Stimulated activated CD4-positive, alpha-beta T cell treated with anti-CD3 and anti-CD28 coated beads, TNF-alpha, amount 100 ng/mL, for 4 hours (primary cell): Measurements from ENCODE around the gene ZNF607.
"Not testable (repeated sequence)": the region's sequence is repeated elsewhere in the genome, so short reads cannot be mapped to it uniquely, and the experiment has no call there.

Source experiments
- DNase-seq, 3 experiments: peaks; one replicate each; pipeline ENCODE4 v3.0.0-alpha.2; 2020; ENCODE audit warnings: low read depth in 3 of 3

ZNF607 gene

DNA sequence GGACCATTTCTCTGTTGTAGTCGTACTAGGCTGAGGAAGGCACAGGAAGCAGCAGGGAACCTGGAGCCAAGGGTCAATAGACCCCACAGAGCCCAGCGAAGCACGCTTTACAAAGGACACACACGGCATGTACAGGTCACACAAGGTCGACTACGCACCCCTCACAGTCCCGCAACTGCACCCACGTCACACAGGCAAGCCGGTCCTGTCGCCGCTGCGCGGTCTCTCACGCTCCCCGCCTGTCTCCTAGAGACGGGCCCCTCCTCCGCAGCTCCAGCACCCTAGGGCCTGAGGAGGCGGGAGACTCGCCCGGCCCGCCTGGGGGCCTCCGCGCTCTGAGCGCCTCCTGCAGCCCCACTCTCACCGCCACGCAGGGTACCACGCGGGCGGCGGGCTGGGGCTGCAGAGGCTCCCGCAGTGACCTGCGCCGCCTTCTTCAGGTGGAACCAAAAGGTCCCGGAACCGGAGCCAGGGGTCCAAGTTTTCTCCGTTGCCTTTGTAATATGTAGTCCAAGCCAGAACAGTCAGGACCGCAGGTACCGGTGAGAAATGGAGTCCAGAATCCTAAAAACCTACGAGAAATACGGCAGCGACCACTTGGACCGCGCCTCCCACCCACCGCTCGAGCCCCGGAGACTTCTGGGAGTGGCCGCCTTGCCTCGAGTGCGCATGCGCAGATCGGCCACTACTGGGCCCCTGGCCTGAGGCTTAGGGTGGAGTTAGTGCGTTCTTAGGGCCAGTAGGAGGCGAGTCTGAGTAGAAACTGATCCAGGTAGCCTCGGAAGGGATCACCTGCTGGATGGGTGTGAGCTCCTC lies at the start of gene ZNF607:
TSS of gene ZNF607 (minus strand) at position 651 of the 816 bp plus-strand sequence. CDS start 8,143 bp downstream, outside the sequence.
- DNase-seq = peak; percentile 68 to 76 (median 69)

DNA sequence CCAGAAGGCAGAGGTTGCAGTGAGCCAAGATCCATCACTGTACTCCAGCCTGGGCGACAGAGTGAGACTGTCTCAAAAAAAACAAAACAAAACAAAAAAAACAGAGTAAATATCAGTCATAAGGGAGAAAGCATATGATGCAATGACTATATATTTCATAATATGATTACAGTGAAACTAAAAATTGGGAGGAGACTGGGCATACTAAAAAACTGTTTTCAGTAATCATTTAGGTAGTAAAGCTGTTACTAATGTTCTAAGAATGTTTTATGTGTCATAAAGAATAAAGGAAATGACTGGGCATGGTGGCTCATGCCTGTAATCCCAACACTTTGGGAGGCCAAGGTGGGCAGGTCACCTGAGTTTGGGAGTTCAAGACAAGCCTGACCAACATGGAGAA lies 43.9 kb upstream of the ZNF607 start:
- DNase-seq = no peak

DNA sequence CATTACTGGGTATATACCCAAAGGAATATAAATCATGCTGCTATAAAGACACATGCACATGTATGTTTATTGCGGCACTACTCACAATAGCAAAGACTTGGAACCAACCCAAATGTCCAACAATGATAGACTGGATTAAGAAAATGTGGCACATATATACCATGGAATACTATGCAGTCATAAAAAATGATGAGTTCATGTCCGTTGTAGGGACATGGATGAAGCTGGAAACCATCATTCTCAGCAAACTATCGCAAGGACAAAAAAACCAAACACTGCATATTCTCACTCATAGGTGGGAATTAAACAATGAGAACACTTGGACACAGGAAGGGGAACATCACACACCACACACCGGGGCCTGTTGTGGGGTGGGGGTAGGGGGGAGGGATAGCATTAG lies 38.1 kb upstream of the ZNF607 start:
- not testable (repeated sequence) for DNase-seq

DNA sequence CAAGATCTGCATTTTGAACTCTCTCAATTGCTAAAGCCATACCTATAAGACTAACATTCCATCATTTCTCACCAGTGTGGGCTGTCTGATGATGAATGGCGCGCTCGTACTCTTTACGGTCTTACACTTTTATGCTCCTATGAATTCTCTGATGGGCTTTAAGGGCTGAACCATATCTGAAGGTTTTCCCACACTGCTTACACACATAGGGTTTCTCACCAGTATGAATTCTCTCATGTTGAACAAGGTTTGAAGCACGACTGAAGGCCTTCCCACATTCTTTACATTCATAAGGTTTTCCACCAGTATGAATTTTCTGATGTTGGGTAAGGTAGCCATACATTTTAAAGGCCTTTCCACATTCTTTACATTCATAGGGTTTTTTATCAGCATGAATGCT lies 18.8 kb upstream of the ZNF607 start:
- DNase-seq = no peak

DNA sequence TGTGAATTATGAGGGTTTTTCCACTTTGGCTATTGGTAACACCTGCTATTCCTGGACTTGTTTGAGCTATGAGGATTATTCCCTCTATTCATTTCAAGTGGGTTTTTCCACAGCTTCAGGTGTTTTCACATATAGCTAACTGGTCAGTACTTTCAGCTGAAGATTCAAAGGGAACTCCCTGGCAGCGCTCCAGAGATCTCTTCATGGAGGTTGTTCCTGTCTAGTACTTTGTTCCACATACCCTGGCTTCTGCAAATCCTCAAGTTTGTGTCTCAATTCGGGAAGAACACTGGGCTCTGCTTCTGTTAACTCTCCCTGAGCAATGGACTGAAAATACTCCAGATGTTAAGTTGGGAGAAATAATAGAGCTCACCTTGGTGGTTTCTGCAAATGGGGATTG lies 5.6 kb upstream of the ZNF607 start:
- no peak for DNase-seq

DNA sequence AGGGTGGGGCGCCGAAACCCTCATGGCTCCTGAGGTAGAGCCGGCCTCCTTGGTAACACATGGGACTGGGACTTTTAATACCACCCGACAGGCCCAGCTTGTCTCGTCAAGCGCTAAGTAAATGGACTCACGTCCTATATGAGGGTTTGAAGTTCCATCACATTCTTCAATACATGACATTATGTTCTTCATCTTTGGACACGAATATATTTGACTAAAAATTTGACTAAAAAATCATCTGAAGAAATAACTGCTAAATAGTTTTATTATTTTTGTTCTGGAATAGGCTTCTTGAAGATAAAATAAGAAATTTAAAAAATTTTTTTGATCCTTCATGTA lies 335 bp upstream of the ZNF607 start:
- no peak for DNase-seq

DNA sequence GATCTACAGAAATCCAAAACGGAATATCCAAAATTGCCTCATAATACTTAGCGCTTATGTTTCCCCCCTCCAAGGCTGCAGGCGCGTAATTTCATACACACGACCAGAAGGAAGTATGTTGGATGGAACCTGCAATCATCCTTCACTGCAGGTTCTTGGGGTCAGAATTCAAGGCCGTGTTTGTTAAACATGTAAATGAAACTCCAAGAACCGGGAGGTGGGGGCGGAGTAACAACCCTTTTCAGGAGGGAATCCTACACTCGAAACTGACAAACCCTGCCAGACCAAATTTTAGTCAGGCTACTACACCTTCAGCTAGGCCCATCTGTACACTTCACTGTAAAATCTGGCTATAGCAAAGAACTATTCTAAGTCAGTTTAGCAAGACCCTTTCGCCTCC lies 1.3 kb downstream of the ZNF607 start:
- DNase-seq = no peak

DNA sequence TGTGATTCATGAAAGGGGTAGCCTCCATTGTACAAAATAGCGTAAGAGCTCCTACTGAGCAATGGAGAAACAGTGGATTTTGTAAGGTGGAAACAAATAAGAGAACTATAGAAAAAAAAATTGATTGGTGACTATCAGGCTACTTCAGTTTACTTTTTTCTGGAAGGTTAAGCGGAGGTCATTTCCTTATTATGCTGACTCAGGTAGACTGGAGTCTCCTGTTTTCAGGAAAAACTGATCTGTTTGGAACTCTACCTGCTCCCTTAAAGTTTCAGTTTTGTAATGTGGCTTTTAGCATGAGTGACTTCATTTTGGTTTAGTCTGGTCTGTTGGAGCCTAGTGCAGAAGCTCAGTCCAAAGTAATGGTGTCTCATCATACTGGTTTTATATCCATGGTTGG lies 3.4 kb downstream of the ZNF607 start:
- DNase-seq = no peak

DNA sequence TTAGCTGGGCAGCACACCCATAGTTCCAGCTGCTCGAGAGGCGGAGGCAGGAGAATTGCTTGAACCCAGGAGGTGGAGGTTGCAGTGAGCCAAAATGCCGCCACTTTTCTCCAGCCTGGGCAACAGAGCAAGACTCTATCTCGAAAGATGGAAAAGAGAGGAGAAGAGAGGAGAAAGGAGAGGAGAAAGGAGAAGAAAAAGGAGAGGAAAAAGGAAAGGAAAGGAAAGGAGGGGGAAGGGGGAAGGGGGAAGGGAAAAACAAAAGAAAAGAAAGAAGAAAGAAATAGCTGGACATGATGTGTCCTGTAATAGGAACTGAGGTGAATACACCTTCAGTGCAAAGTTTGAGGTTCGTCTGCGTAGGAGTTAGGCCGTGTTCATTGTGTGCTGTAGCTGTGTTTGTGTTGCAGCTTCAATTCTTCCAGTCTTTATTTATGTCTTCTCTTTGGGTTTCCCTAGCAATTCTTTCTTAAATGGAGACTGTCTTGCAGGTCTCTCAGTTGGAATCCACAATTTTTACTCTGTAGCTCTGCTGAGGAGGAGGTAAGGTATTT lies 13.4 kb downstream of the ZNF607 start:
- no peak for DNase-seq

DNA sequence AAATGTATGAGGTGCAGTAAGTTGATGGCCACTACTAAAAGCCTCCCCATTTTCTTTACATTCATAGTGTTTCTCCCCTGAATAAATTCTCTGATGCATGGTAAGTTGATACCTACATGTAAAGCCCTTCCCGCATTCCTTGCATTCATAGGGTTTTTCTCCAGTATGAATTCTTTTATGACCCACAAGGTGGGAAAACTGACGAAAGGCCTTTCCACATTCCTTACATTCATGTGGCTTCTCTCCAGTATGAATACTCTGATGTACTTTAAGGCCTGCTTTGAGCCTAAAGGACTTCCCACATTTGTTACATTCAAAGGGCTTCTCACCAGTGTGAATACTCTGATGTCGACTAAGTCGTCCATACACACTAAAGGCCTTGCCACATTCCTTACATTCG lies 20.5 kb downstream of the ZNF607 start:
- no peak for DNase-seq

DNA sequence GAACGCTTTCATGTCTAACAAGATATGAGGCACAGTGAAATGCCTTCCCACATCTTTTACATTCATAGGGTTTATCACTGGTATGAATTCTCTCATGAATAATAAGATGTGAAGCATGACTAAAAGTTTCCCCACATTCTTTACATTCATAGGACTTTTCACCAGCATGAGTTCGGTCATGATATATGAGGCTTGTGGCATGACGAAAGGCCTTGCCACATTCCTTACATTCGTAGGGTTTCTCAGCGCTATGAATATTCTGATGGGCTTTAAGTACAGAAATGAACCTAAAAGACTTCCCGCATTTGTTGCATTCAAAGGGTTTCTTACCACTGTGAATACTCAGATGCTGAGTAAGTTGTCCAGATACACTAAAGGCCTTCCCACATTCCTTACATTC lies 21.3 kb downstream of the ZNF607 start:
- no peak for DNase-seq

DNA sequence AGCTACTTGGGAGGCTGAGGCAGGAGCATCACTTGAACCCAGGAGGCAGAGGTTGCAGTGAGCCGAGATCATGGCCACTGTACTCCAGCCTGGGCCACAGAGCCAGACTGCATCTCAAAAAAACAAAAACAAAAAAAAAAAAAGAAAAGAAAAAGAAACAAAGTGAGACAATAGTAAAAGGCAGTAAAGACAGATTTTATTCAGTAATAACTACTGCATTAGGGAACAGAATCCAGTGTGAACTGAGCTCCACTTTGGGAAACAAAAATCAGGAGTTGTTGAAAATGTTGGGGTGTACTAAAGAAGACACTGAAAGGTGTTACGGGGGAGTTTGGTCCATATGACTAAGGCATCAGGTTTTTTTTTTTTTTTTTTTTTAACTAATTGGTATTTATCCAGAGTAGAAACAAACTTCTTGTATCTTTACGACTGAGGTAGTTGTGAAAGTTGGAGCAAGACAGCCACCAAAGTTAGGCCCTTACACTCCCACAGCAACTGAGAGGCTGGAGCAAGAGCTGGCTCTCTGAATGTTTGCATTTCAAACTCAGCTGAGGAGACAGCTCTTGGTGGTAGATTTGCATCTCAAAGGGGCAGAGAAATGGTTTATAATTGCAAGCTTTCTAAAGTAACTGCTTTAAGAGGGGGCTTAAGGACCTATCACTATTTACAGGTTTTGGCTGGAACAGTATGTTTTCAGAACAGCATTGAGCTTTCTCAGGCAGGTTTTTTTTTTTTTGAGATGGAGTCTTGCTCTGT lies 24.2 kb downstream of the ZNF607 start:
- no peak for DNase-seq

DNA sequence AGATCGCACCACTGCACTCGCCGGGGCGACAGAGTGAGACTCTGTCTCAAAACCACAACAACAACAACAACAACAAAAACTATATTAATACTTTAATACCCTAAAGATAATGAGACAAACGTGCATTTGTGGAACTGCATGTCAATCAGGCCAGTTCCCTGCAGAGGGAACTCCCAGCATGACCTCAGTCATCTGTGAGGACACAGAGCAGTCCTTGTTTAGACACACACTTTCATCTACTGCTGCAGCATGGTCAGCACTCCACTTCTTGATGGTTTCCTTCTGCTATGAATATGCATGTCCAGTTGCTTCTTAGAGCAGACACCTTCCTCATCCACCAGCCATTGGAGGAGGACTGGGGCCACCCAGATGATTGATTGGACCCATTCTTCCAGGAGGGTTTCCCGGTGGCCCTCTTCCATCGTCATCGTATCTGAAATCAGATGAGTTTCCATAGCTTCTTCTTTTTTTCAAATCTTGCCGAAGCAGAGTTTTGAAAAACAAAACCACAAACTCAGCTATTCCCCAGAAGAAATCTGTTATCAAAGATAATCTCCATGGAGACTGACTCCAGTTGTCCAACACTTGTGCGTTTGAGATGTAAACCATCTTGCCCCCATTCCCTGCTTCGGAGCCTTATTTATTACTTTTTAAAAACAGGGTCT lies 26.5 kb downstream of the ZNF607 start:
- DNase-seq = no peak

DNA sequence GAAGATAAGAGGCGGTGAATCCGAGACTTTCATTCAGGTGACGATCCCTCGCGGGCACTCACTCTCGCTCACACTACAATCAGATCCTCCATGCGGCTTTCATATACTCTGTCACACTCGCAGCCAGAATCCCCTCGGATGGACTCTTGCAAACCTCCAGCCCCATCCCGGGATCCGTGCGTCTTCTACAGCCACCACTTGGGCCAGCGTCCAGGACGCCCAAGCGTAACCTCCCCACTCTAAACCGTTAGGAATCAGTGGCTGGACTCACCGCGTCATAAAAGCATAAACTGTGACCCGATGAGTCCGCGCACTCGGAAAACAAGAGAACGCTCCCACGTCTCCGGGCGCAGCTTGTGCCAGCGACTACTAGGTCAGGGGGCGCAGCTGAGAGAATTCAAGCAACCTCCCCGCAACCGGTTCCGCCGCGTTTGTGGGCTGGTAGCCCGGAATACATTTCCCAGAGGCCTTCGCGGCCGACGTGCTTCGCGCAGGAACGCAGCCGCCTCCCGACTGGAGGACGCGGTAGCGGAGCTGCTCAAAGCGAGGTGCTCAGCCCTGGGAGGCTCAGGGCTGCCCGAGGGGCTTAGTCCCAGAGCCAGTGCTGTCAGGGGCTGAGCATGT lies 27.6 kb downstream of the ZNF607 start:
- DNase-seq = peak; percentile 52 to 75 (median 61)

DNA sequence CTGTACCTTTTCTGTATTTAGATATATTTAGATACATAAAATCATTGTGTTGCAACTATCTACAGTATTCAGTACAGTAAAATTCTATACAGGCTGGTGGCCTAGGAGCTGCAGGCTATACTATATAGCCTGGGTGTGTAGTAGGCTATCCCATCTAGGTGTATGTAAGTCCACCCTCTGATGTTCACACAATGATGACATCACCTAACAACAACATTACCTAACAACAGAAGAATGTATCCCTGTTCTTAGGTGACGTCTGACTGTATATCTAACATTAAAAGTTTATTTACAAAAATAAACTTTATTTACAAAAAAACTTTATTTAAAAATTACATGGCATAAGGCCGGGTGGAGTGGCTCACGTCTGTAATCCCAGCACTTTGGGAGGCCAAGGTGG lies 36.0 kb downstream of the ZNF607 start:
- no peak for DNase-seq

DNA sequence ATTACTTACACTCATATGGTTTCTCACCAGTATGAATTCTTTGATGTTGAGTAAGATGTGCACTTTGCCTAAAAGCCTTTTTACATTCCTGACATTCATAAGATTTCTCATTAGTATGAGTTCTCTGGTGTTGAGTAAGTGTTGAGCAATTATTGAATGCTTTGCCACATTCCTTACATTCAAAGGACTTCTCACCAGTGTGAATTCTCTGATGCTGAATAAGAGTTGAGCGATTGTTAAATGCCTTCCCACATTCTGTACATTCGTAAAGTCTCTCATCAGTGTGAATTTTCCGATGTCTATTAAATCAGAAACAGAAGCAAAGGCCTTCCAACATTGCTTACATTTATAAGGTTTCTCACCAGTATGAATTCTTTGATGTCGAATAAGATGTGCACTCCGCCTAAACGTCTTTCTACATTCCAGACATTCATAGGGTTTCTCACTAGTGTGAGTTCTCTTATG lies 50.1 kb downstream of the ZNF607 start:
- no peak for DNase-seq

DNA sequence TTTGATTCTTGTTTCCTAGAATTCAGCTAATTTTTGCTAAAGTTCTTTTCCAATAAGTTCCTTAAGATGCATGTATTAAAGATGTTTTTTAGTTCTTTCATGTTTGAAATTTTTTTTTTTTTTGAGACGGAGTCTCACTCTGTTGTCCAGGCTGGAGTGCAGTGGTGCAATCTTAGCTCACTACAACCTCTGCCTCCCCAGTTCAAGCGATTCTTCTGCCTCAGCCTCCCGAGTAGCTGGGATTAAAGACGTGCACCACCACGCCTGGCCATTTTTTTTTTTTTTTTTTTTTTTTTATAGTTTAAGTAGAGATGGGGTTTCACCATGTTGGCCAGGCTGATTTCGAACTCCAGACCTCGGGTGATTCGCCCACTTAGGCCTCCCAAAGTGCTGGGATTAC lies 62.4 kb downstream of the ZNF607 start:
- not testable (repeated sequence) for DNase-seq

DNA sequence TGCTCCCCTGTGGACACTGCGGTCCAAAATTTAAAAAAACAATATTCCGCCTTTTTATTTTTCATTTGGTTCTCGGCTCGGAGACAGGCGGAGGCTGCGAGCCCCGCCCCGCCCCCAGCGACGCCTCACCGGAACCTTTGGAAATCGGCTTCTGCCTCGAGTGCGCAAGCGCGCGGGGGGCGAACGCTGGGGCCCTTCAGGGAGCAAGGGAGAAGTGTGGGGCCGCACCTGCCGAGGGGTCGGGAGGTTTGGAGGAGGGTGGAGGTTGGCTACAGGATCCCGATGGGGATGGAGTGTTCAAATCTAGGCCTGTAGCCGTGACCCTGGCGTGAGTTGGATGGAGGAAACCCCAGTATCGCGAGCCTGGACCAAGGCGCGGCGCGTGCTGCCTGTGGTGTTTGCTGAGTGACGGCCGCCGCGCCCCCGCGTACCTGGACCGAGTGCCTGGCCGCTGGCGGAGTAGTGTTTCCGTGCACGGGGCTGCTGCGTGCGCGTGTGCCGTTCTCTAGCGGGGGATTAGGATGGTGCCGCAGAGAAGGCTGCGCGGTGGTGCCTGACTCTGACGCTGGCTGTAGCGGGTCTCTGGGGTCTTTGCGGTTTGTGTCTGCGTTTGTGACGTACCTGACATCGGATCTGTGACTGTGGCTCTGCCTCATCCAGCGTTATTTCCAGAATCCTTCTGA lies 63.7 kb downstream of the ZNF607 start:
- DNase-seq = peak; percentile 72 to 80 (median 75)

DNA sequence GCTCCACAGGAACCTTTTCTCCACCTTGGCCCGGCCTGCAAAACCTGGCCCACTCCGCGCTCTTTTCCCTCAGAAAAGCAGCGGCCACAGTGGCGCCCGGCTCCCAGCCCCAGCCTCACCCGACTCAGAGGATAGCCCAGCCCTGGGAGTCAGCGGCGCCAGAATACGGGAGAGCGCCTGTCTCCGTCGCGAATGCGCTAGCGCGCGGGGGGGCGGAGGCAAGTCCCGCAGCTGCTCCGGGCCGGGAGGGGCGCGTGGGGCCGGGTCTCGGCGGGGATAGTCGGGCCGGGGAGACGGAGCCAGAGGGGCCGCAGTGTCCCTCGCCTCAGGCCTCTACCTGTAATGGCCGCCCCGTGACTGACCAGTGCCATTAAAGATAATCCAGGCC lies 64.3 kb downstream of the ZNF607 start, which contains the start of gene ZFP30:
TSS of gene ZFP30 (minus strand) at position 165 of the 388 bp plus-strand sequence. CDS start 7,643 bp downstream, outside the sequence.
- peak; percentile 60 to 70 (median 64) for DNase-seq

DNA sequence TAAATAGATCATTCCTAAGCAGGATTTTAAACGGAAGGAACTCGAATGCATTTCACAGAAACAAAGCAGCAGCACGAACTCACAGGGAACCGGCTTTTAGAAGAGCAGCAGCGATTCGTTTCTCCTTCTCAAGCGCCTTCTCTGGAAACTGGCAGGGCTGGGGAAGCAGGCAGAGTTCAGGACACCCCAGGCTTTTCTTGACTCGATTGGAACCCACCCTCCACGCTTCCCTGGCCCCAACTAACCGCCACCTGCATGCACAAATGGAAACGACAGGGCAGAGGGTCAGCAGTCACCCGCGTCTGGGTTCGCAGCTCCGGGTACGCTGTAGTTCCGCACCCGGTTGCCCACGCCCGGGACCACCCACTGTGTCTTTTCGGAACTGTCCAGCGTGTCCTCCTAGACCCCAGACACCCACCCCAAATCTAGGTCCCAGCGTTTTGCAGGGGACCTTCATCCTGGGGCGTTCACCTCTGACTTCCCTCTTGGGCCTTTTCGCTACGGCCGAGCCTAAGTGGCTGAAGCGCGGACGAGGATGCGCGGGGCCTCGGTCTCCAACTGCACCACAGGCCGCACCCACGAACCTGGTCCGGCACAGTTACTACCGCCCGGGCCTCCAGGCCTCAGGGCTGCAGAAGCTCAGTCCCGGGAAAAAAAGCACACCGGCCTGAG lies 64.8 kb downstream of the ZNF607 start:
- DNase-seq = peak in 1 of 3 experiments; percentile 19
